Gastrocnemius medialis (tissue), 4 donors: Measurements from ENCODE around the gene TIMP4.

Experiments
- POLR2A ChIP-seq, 2 donors: fragments of 450-650 bp; IDR thresholded peaks; one replicate each; pipeline ENCODE4 v1.6.1; 2017; ENCODE audit warnings: antibody characterized with exemption in 2 of 2, mild to moderate bottlenecking in 2 of 2, moderate library complexity in 2 of 2
- TF ChIP-seq, protein P1 (sequence below), 5 experiments: fragments of 450-650 bp in 3 of 5; fragments of 200-600 bp in 2 of 5; sonication (generic) in 2 of 5; IDR thresholded peaks in 4 of 5; conservative IDR thresholded peaks in 1 of 5; 1 replicate in 4 of 5; 2 replicates in 1 of 5; pipeline ENCODE4 v1.5.1; 2016 to 2019; ENCODE audit warnings: antibody characterized with exemption in 5 of 5, mild to moderate bottlenecking in 3 of 5, moderate library complexity in 3 of 5

DNA sequence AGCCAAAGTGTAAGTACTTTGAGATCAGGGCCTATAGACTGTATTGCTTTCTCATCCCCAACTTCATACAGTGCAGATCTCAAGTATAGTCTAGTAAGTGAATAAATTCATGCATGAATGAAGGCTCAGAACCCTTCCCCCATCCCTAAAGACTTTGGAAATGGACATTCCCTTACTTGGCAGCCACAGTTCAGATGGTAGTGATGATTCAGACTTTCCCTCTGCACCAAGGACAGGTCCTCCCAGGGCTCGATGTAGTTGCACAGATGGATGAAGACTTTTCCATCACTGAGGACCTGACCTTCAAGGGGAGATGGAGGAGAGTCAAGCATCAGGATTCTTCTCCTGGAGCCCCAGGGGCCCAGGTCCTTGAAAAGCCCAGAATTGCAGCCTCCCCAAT is 4.6 kb downstream of the TIMP4 start:
- TF ChIP-seq POLR2A (IDR thresholded peaks at IDR 0.05) = no peak
- TF ChIP-seq, protein P1, sequence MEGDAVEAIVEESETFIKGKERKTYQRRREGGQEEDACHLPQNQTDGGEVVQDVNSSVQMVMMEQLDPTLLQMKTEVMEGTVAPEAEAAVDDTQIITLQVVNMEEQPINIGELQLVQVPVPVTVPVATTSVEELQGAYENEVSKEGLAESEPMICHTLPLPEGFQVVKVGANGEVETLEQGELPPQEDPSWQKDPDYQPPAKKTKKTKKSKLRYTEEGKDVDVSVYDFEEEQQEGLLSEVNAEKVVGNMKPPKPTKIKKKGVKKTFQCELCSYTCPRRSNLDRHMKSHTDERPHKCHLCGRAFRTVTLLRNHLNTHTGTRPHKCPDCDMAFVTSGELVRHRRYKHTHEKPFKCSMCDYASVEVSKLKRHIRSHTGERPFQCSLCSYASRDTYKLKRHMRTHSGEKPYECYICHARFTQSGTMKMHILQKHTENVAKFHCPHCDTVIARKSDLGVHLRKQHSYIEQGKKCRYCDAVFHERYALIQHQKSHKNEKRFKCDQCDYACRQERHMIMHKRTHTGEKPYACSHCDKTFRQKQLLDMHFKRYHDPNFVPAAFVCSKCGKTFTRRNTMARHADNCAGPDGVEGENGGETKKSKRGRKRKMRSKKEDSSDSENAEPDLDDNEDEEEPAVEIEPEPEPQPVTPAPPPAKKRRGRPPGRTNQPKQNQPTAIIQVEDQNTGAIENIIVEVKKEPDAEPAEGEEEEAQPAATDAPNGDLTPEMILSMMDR (IDR thresholded peaks at IDR 0.05 in 4 of 5, conservative IDR thresholded peaks at IDR 0.05 in 1 of 5) = no peak
